OCI-LY7 (cell line): Measurements from ENCODE around the gene TRMT61B. TPM values are rescaled to one million over a fixed set of nuclear protein-coding genes. Genes with fewer than 3 reads are reported as not detected.

Source experiments
- BruUV-seq: library from RNA; stranded (reverse); fragments of 400-500 nt; replicated peaks from 2 replicates; lab custom pipeline; 2021; lab: Mats Ljungman, UMichigan
- CTCF ChIA-PET: fragments of 300-600 bp; sonication (Branson Sonifier 250); formaldehyde crosslinking; loops from one replicate; lab custom pipeline; 2022; ENCODE audit warnings: antibody characterized with exemption; ENCODE audit not compliant: unreplicated experiment; lab: Charles Lee
- POLR2A ChIA-PET: fragments of 300-600 bp; sonication (Branson Sonifier 250); formaldehyde crosslinking; loops from one replicate; lab custom pipeline; 2022; ENCODE audit warnings: antibody characterized with exemption; lab: Charles Lee
- DNase-seq: peaks from one replicate; pipeline ENCODE4 v3.0.0-alpha.2; 2015; ENCODE audit warnings: low spot score
- H2AFZ ChIP-seq: fragments of 200-600 bp; sonication (generic), shearing (Covaris generic); 2 replicates; pipeline ENCODE4 v1.6.1; 2014; ENCODE audit warnings: mild to moderate bottlenecking, antibody characterized with exemption, low read length, moderate library complexity
- H3K27ac ChIP-seq: fragments of 200-600 bp; sonication (generic); 2 replicates; pipeline ENCODE4 v1.5.1; 2014; ENCODE audit warnings: mixed run types, low read depth, mild to moderate bottlenecking, moderate library complexity, low read length, inconsistent platforms; ENCODE audit not compliant: poor library complexity, severe bottlenecking
- H3K36me3 ChIP-seq: fragments of 200-600 bp; sonication (generic); 2 replicates; pipeline ENCODE4 v1.6.1; 2014; ENCODE audit warnings: mild to moderate bottlenecking, antibody characterized with exemption, low read length, moderate library complexity, mixed read lengths; ENCODE audit not compliant: insufficient read depth
- H3K4me1 ChIP-seq: fragments of 200-600 bp; sonication (generic); 2 replicates; pipeline ENCODE4 v1.5.1; 2014; ENCODE audit warnings: mild to moderate bottlenecking, low read length; ENCODE audit not compliant: insufficient read depth, poor library complexity, severe bottlenecking
- H3K4me2 ChIP-seq: fragments of 200-600 bp; sonication (generic); 2 replicates; pipeline ENCODE4 v1.6.1; 2014; ENCODE audit warnings: mild to moderate bottlenecking, low read length
- H3K4me3 ChIP-seq: fragments of 200-600 bp; sonication (generic); 2 replicates; pipeline ENCODE4 v1.5.1; 2014; ENCODE audit warnings: mild to moderate bottlenecking, low read depth, low read length; ENCODE audit not compliant: poor library complexity, severe bottlenecking
- H3K79me2 ChIP-seq: fragments of 200-600 bp; sonication (generic); 2 replicates; pipeline ENCODE4 v1.6.1; 2016; ENCODE audit warnings: low read depth, mild to moderate bottlenecking, low read length, moderate library complexity, mixed read lengths; ENCODE audit not compliant: insufficient read depth
- H3K9me2 ChIP-seq: fragments of 200-600 bp; sonication (generic); 2 replicates; pipeline ENCODE4 v1.6.1; 2016; ENCODE audit warnings: mild to moderate bottlenecking, low read length, mixed read lengths; ENCODE audit not compliant: insufficient read depth
- H3K9me3 ChIP-seq: fragments of 200-600 bp; sonication (generic); 2 replicates; pipeline ENCODE4 v1.6.1; 2014; ENCODE audit warnings: mild to moderate bottlenecking, mixed run types, low read length, mixed read lengths
- H4K20me1 ChIP-seq: fragments of 200-600 bp; sonication (generic); 2 replicates; pipeline ENCODE4 v1.6.1; 2014; ENCODE audit warnings: mild to moderate bottlenecking, antibody characterized with exemption, low read length, moderate library complexity, mixed read lengths; ENCODE audit not compliant: insufficient read depth
- EZH2phosphoT487 ChIP-seq: fragments of 200-600 bp; sonication (generic); IDR thresholded peaks from 2 replicates; pipeline ENCODE4 v1.6.1; 2018; ENCODE audit warnings: low read depth, borderline replicate concordance, mild to moderate bottlenecking, mixed run types, antibody characterized with exemption, low read length, moderate library complexity, mixed read lengths
- intact Hi-C: fragments of 100-400 bp; cut with micrococcal nuclease; formaldehyde crosslinking; loops from one replicate; pipeline ENCODE4 v1.10.0; 2022; ENCODE audit not compliant: unreplicated experiment
- total RNA-seq, 2 experiments: library from RNA; depleted of rRNA in 1 of 2; stranded (reverse); fragments of >200 nt in 1 of 2; shearing (Covaris generic) in 1 of 2; gene quantifications; 2 replicates each; pipeline ENCODE4 v1.2.3, GENCODE V29; 2014 to 2022
- TF ChIP-seq, protein P1 (sequence below): fragments of 200-600 bp; sonication (generic); conservative IDR thresholded peaks from 2 replicates; pipeline ENCODE4 v1.5.1; 2014; ENCODE audit warnings: mild to moderate bottlenecking, antibody characterized with exemption, low read length, moderate library complexity, mixed read lengths

TRMT61B gene
- total RNA-seq, 2 experiments from 2014 or later = 17.8 to 22.7 TPM

DNA sequence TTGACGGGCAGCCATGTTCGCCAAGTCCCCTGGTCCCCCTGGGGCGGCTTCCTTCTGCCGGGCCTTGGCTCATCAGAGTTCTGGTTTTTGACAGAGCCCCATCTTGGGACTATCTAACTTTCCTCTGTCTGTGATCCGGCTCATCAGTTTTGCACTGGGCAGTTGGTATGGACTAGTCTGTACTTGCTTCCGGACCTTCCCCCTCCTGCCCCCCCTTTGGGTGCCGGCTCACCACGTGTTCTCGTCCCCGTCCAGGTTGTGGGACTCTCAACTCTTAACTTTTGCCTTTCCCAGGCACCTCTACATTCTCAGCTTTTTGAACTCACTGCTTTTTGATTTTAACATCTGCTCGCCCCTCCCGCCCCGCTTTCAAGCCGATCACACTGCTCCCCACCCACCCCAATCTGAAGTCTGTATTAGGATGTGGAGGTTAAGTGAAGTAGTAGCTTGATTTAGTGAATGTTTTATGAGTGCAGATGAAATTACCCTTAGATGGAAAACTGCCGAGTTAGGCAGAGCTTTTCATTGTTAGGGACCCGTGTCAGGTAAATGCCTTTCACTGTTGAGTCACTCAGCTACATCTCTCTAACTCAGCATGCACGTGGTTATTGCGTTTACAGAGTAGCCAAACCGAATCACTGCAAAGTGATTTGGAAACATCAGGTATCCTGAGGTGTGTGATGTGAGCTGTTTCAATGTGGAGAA is 25.2 kb upstream of the TRMT61B start:
- ChIA-PET POLR2A (interaction anchor here (0.8 to 1.8 kb wide), 6 partner anchors 10 to 471 kb away, joined by 3 to 12 read pairs (median 6); partner anchors contain the start of gene TRMT61B), CTCF (no interaction called here)
- Histone ChIP-seq H4K20me1 (peaks cover 52% of the 10 kb centered on the region), H3K4me3 (peak overlapping the region; percentile 99), H3K9me3 (peaks cover 6% of the 10 kb centered on the region; the same call in 1 of the 2 replicates), H3K36me3 (peaks cover 56% of the 10 kb centered on the region), H3K4me2 (peak overlapping the region; percentile 91), H3K27ac (peak overlapping the region; percentile 61), H2AFZ (peak overlapping the region; percentile 59; the same call in 1 of the 2 replicates), H3K79me2 (peaks cover 59% of the 10 kb centered on the region), H3K9me2 (no peaks in the 10 kb centered on the region), H3K4me1 (peaks cover 40% of the 10 kb centered on the region)
- peak; percentile 66 for DNase-seq
- no peak for TF ChIP-seq EZH2phosphoT487
- TF ChIP-seq, protein P1, sequence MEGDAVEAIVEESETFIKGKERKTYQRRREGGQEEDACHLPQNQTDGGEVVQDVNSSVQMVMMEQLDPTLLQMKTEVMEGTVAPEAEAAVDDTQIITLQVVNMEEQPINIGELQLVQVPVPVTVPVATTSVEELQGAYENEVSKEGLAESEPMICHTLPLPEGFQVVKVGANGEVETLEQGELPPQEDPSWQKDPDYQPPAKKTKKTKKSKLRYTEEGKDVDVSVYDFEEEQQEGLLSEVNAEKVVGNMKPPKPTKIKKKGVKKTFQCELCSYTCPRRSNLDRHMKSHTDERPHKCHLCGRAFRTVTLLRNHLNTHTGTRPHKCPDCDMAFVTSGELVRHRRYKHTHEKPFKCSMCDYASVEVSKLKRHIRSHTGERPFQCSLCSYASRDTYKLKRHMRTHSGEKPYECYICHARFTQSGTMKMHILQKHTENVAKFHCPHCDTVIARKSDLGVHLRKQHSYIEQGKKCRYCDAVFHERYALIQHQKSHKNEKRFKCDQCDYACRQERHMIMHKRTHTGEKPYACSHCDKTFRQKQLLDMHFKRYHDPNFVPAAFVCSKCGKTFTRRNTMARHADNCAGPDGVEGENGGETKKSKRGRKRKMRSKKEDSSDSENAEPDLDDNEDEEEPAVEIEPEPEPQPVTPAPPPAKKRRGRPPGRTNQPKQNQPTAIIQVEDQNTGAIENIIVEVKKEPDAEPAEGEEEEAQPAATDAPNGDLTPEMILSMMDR = no peak
- intact Hi-C loops = loop anchor here (5.0 kb wide), 1 partner anchor 143 kb away; the partner anchor contains the start of gene PPP1CB
- BruUV-seq = no TSS peak

DNA sequence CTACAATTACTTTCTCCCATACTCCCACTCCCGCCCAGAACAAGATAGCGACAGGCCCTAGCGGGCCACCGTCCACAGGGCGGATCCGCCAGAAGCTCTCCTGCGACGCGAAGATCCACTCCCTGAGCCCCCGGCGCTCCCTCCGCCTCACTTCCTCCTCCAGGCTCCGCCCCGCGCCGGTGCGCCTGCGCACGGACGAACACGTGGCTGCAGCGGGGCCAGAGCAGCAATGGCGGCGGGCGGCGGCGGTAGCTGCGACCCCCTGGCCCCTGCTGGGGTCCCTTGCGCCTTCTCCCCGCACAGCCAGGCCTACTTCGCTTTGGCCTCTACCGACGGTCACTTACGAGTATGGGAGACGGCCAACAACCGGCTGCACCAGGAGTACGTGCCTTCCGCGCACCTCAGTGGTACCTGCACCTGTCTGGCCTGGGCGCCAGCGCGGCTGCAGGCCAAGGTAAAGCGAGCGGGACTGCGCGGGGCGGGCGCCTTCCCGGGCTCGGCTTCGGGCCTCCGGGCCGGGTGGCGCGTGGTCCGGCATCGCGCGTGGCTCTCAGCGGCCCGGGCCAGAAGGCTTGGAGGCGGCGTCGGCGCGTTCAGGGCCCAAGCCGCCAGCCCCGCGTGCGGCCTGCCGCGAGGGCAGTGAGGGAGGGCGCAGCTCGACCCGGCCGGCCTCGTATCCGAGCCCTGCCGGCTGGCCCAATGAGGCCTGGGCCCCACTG is 24.5 kb upstream of the TRMT61B start, which contains the start of gene WDR43:
TSS of gene WDR43 (plus strand) at position 198 of the 719 bp plus-strand sequence. CDS start at position 230, 32 bp downstream.
- Histone ChIP-seq H2AFZ (peak within 1 kb of the TSS; percentile 71; the same call in 1 of the 2 replicates), H3K27ac (peak within 1 kb of the TSS; percentile 61), H4K20me1 (peaks cover 47% of the 10 kb centered on the region), H3K4me3 (peak within 1 kb of the TSS; percentile 99), H3K4me2 (peak within 1 kb of the TSS; percentile 91), H3K4me1 (peaks cover 35% of the 10 kb centered on the region), H3K36me3 (peaks cover 50% of the 10 kb centered on the region), H3K79me2 (peaks cover 52% of the 10 kb centered on the region), H3K9me3 (peaks cover 6% of the 10 kb centered on the region; the same call in 1 of the 2 replicates), H3K9me2 (no peaks in the 10 kb centered on the region)
- ChIA-PET POLR2A (interaction anchor here (0.6 to 1.5 kb wide), 3 partner anchors 10 to 1463 kb away, joined by 6 to 11 read pairs (median 6); no protein-coding TSS in a partner anchor), CTCF (no interaction called here)
- peak; percentile 98 for DNase-seq
- no TSS peak for BruUV-seq
- TF ChIP-seq, protein P1 = no peak
- TF ChIP-seq EZH2phosphoT487 = no peak
- intact Hi-C loops = loop anchor here (1.0 to 5.0 kb wide), 2 partner anchors 24 to 142 kb away; partner anchors contain the start of genes PPP1CB and TRMT61B
